ENCODE data around the gene TBRG4.
"Not testable (repeated sequence)": the region's sequence is repeated elsewhere in the genome, so short reads cannot be mapped to it uniquely, and the experiment has no call there.

TBRG4 gene

GRCh38 chr7:45118292-45118691 is 6.8 kb upstream of the TBRG4 start:
- TF ChIP-seq CTCF (IDR thresholded peaks at IDR 0.05; ENCODE audit: low read length, missing control alignments) = no peak
- no peak for DNase-seq (ENCODE audit: low read depth)

GRCh38 chr7:45117582-45117981 is 6.1 kb upstream of the TBRG4 start:
- TF ChIP-seq CTCF (IDR thresholded peaks at IDR 0.05; ENCODE audit: low read length, missing control alignments) = no peak
- DNase-seq (ENCODE audit: low read depth) = no peak

More at GRCh38 chr7:45118292-45118691, 6.8 kb upstream of the TBRG4 start:
- no peak overlapping the region for H3K4me3 ChIP-seq (replicated peaks; ENCODE audit: low read depth, low read length)

GRCh38 chr7:45116048-45116447 is 4.6 kb upstream of the TBRG4 start:
- no peak overlapping the region for H3K4me3 ChIP-seq (replicated peaks; ENCODE audit: low read depth, low read length)
- no peak for DNase-seq (ENCODE audit: low read depth)
- TF ChIP-seq CTCF (IDR thresholded peaks at IDR 0.05; ENCODE audit: low read length, missing control alignments) = no peak

More at GRCh38 chr7:45117582-45117981, 6.1 kb upstream of the TBRG4 start:
- H3K4me3 ChIP-seq (replicated peaks; ENCODE audit: low read depth, low read length) = no peak overlapping the region

- H3K4me3 ChIP-seq (replicated peaks; ENCODE audit: low read depth, low read length) = no peak overlapping the region
- DNase-seq (ENCODE audit: low read depth) = no peak
- no peak for TF ChIP-seq CTCF (IDR thresholded peaks at IDR 0.05; ENCODE audit: low read length, missing control alignments)
Measured at GRCh38 chr7:45114926-45115325, 3.4 kb upstream of the TBRG4 start.

- H3K4me3 ChIP-seq (replicated peaks; ENCODE audit: low read depth, low read length); DNase-seq (ENCODE audit: low read depth): not testable (repeated sequence)
Measured at GRCh38 chr7:45114257-45114656, 2.8 kb upstream of the TBRG4 start.

- DNase-seq (ENCODE audit: low read depth) = no peak
- H3K4me3 ChIP-seq (replicated peaks; ENCODE audit: low read depth, low read length) = no peak overlapping the region
- TF ChIP-seq CTCF (IDR thresholded peaks at IDR 0.05; ENCODE audit: low read length, missing control alignments) = no peak
Measured at GRCh38 chr7:45112648-45113047, 1.2 kb upstream of the TBRG4 start.

GRCh38 chr7:45108863-45109262 is 2.6 kb downstream of the TBRG4 start:
- H3K4me3 ChIP-seq (replicated peaks; ENCODE audit: low read depth, low read length) = no peak overlapping the region
- no peak for DNase-seq (ENCODE audit: low read depth)

More at GRCh38 chr7:45108863-45109262, 2.6 kb downstream of the TBRG4 start:
- no peak for TF ChIP-seq CTCF (IDR thresholded peaks at IDR 0.05; ENCODE audit: low read length, missing control alignments)

All from fibroblast of pulmonary artery (primary cell).